ENCODE data around the gene ABHD14A.

- TF ChIP-seq CTCF (IDR thresholded peaks at IDR 0.05) (no peak), POLR2AphosphoS5 (IDR thresholded peaks at IDR 0.05; ENCODE audit: low read depth, low read length) (no peak), SIN3A (IDR thresholded peaks at IDR 0.05; ENCODE audit: borderline replicate concordance, low read depth, low read length) (no peak)
Observed at GRCh38 chr3:51941463-51941797, 33.4 kb upstream of the ABHD14A start.

Data from SK-N-SH (cell line).